ENCODE measurements around the gene VPS33A.

VPS33A gene

DNA sequence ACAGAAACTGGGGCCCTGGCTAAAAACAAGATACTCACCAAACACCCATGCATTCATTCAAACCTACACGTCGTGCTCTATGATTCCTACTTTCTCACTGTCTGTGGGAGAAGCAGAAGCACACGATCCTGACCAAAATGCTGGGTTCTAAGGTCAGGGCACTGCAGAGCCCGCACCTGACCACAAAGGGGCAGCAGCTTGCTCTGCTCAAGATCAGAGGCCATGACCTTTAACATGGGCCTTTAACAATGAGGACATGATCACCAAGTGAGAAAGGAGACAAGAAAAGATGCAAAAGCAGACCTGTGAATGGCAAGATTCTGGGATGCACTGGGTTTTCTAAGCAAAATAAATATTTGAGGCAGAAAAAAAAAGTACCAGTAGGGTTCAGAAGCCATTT lies 40.1 kb upstream of the VPS33A start:
- FAIRE-seq (no peak), DNase-seq (ENCODE audit: insufficient read length, low spot score) (no peak)
- TF ChIP-seq, protein P1, sequence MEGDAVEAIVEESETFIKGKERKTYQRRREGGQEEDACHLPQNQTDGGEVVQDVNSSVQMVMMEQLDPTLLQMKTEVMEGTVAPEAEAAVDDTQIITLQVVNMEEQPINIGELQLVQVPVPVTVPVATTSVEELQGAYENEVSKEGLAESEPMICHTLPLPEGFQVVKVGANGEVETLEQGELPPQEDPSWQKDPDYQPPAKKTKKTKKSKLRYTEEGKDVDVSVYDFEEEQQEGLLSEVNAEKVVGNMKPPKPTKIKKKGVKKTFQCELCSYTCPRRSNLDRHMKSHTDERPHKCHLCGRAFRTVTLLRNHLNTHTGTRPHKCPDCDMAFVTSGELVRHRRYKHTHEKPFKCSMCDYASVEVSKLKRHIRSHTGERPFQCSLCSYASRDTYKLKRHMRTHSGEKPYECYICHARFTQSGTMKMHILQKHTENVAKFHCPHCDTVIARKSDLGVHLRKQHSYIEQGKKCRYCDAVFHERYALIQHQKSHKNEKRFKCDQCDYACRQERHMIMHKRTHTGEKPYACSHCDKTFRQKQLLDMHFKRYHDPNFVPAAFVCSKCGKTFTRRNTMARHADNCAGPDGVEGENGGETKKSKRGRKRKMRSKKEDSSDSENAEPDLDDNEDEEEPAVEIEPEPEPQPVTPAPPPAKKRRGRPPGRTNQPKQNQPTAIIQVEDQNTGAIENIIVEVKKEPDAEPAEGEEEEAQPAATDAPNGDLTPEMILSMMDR (IDR thresholded peaks at IDR 0.05; ENCODE audit: insufficient read depth, missing control alignments): no peak

DNA sequence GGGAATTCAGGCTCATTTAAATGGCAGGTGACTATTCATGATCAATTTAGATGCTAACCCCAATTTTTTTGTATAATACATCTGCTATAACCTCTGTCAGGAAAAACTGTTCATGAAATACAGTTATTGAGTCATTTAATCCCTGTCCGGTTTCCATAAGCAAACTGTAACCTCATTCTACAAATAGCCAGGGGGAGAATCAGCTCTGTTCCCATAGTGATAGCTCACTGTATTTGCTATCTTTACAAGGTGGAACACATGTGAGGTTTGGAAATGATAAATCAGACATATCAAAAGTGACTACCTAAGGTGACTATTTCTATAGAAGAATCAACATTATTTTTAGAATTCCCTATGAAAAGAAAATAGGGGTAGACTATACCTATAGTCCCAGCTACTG lies 38.6 kb upstream of the VPS33A start:
- FAIRE-seq: no peak
- no peak for DNase-seq (ENCODE audit: insufficient read length, low spot score)

DNA sequence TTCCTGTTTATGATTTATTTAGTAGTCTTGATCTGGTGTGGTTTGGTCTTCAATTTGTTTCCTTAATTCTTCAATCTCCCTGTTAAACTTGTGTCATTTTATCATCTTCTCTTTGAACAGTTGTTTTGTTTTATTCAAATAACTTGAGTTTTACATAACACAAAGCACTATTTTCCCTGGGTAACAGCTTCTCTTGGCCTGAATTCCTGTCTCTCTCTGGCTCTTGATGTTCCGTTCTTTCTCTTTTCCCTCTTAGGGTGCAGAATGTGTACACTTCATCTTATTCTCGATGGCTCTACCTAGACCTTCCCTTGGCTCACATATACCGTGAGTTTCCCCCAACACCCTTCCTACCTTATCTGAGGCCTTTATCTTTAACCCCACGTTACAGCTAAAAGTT lies 36.8 kb upstream of the VPS33A start:
- DNase-seq (ENCODE audit: insufficient read length, low spot score): no peak
- TF ChIP-seq, protein P1 (IDR thresholded peaks at IDR 0.05; ENCODE audit: insufficient read depth, missing control alignments): no peak
- no peak for FAIRE-seq

More for the DNA sequence above, 38.6 kb upstream of the VPS33A start:
- TF ChIP-seq, protein P1 (IDR thresholded peaks at IDR 0.05; ENCODE audit: insufficient read depth, missing control alignments): no peak

GRCh38 chr12:122298071-122298748 lies 31.9 kb upstream of the VPS33A start:
- DNase-seq (ENCODE audit: insufficient read length, low spot score) (no peak), FAIRE-seq (no peak)
- TF ChIP-seq, protein P1 (IDR thresholded peaks at IDR 0.05; ENCODE audit: insufficient read depth, missing control alignments): no peak

- TF ChIP-seq, protein P1 (IDR thresholded peaks at IDR 0.05; ENCODE audit: insufficient read depth, missing control alignments): no peak
- FAIRE-seq: no peak
- DNase-seq (ENCODE audit: insufficient read length, low spot score): no peak
Observed at GRCh38 chr12:122297494-122297893, 31.2 kb upstream of the VPS33A start.

- TF ChIP-seq, protein P1 (IDR thresholded peaks at IDR 0.05; ENCODE audit: insufficient read depth, missing control alignments): no peak
- no peak for DNase-seq (ENCODE audit: insufficient read length, low spot score)
- no peak for FAIRE-seq
Observed at GRCh38 chr12:122295877-122296276, 29.6 kb upstream of the VPS33A start.

- DNase-seq (ENCODE audit: insufficient read length, low spot score): no peak
- FAIRE-seq: no peak
- TF ChIP-seq, protein P1 (IDR thresholded peaks at IDR 0.05; ENCODE audit: insufficient read depth, missing control alignments): no peak
Observed at GRCh38 chr12:122293081-122293480, 26.8 kb upstream of the VPS33A start.
